PC-9 (cell line): ENCODE data around the gene PCLO. TPM values are rescaled to one million over a fixed set of nuclear protein-coding genes. Genes with fewer than 3 reads are reported as not detected.

ENCODE experiments used
- BruUV-seq: library from RNA; stranded (reverse); fragments of 400-500 nt; replicated peaks from 2 replicates; lab custom pipeline; 2021; lab: Mats Ljungman, UMichigan
- CTCF ChIA-PET: fragments of 300-600 bp; sonication (Branson Sonifier 250); formaldehyde crosslinking; loops from one replicate; lab custom pipeline; 2022; ENCODE audit warnings: antibody characterized with exemption; lab: Charles Lee
- POLR2A ChIA-PET: fragments of 300-600 bp; sonication (Branson Sonifier 250); formaldehyde crosslinking; loops from one replicate; lab custom pipeline; 2022; ENCODE audit warnings: antibody characterized with exemption; ENCODE audit not compliant: unreplicated experiment; lab: Charles Lee
- DNase-seq, 2 experiments: peaks; one replicate each; pipeline versions ENCODE4 v3.0.0 to v3.0.0-alpha.2; 2015 to 2022; ENCODE audit warnings: mixed read lengths in 1 of 2
- H2AFZ ChIP-seq: fragments of 200-600 bp; sonication (generic); 2 replicates; pipeline ENCODE4 v1.8.1; 2017; ENCODE audit warnings: antibody characterized with exemption
- H3F3A ChIP-seq: fragments of 200-600 bp; sonication (generic); 2 replicates; pipeline ENCODE4 v1.8.1; 2017; ENCODE audit warnings: antibody characterized with exemption, mild to moderate bottlenecking, low read depth; ENCODE audit not compliant: insufficient read depth
- H3K27ac ChIP-seq: fragments of 200-600 bp; sonication (generic); 2 replicates; pipeline ENCODE4 v1.6.1; 2016; ENCODE audit warnings: mixed run types
- H3K27me3 ChIP-seq: fragments of 200-600 bp; sonication (generic); 2 replicates; pipeline ENCODE4 v1.6.1; 2016; ENCODE audit warnings: low read depth, mixed run types; ENCODE audit not compliant: insufficient read depth
- H3K36me3 ChIP-seq: fragments of 200-600 bp; sonication (generic); 2 replicates; pipeline ENCODE4 v1.6.1; 2016; ENCODE audit warnings: low read depth, mixed run types
- H3K4me1 ChIP-seq: fragments of 200-600 bp; sonication (generic); replicated peaks from 2 replicates; pipeline ENCODE4 v1.6.1; 2016; ENCODE audit warnings: mixed run types; ENCODE audit not compliant: insufficient read depth
- H3K4me2 ChIP-seq: fragments of 200-600 bp; sonication (generic); 2 replicates; pipeline ENCODE4 v1.6.1; 2017; ENCODE audit warnings: mixed run types
- H3K4me3 ChIP-seq: fragments of 200-600 bp; sonication (generic); 2 replicates; pipeline ENCODE4 v1.6.1; 2016; ENCODE audit warnings: mixed run types
- H3K79me2 ChIP-seq: fragments of 200-600 bp; sonication (generic); 2 replicates; pipeline ENCODE4 v1.6.1; 2017; ENCODE audit warnings: low read depth, mixed run types
- H3K9me2 ChIP-seq: fragments of 200-600 bp; sonication (generic); 2 replicates; pipeline ENCODE4 v1.8.1; 2017; ENCODE audit warnings: mild to moderate bottlenecking; ENCODE audit not compliant: insufficient read depth
- H3K9me3 ChIP-seq: fragments of 200-600 bp; sonication (generic); 2 replicates; pipeline ENCODE4 v1.8.1; 2016; ENCODE audit warnings: low read depth; ENCODE audit not compliant: insufficient read depth
- H4K20me1 ChIP-seq: fragments of 200-600 bp; sonication (generic); 2 replicates; pipeline ENCODE4 v1.8.1; 2017; ENCODE audit not compliant: insufficient read depth
- EZH2 ChIP-seq: fragments of 200-600 bp; sonication (generic); IDR thresholded peaks from 2 replicates; pipeline ENCODE4 v1.8.0; 2017; ENCODE audit warnings: antibody characterized with exemption, low read depth
- intact Hi-C: fragments of 100-400 bp; cut with micrococcal nuclease; formaldehyde crosslinking; loops from one replicate; pipeline ENCODE4 v1.10.0; 2022; ENCODE audit not compliant: unreplicated experiment
- total RNA-seq: library from RNA; stranded (reverse); gene quantifications from 2 replicates; pipeline ENCODE4 v1.2.3, GENCODE V29; 2021
- TF ChIP-seq, protein P1 (sequence below): fragments of 200-600 bp; sonication (generic); conservative IDR thresholded peaks from 2 replicates; pipeline ENCODE4 v1.6.1; 2017; ENCODE audit warnings: mixed run types, antibody characterized with exemption, mild to moderate bottlenecking, moderate library complexity

The PCLO gene
- total RNA-seq, 1 experiment from 2014 or later, result 4.0 TPM

DNA sequence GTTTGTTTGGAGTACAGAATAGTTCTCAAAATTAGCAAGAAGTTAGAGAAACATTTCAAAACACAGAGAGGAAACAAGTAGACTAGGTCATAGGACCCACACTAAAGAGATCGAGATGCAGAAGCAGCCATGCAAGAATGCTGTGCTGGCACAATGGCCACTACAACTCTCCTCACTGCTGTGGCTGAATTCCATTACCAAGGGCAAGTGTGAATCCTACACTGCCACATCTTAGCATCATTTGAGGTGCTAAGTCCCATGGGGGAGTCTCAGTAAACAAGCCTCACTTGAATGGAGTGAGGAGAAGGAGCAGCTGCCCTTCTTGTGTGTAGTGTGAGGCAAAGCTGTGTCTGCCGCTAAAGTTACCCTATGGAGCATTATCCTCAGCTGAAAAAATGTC is 56.7 kb downstream of the PCLO start:
- Histone ChIP-seq H3K4me1 (no peaks in the 10 kb centered on the region), H2AFZ (no peak overlapping the region), H3F3A (no peaks in the 10 kb centered on the region), H3K79me2 (no peaks in the 10 kb centered on the region), H3K4me2 (no peak overlapping the region), H3K27ac (no peak overlapping the region), H3K9me3 (no peaks in the 10 kb centered on the region), H4K20me1 (no peaks in the 10 kb centered on the region), H3K9me2 (no peaks in the 10 kb centered on the region), H3K36me3 (no peaks in the 10 kb centered on the region), H3K4me3 (no peak overlapping the region), H3K27me3 (no peaks in the 10 kb centered on the region)
- no peak for DNase-seq
- no TSS peak for BruUV-seq
- intact Hi-C loops, result no loop called here
- CTCF ChIA-PET, result no interaction called here
- POLR2A ChIA-PET, result no interaction called here
- TF ChIP-seq, protein P1, sequence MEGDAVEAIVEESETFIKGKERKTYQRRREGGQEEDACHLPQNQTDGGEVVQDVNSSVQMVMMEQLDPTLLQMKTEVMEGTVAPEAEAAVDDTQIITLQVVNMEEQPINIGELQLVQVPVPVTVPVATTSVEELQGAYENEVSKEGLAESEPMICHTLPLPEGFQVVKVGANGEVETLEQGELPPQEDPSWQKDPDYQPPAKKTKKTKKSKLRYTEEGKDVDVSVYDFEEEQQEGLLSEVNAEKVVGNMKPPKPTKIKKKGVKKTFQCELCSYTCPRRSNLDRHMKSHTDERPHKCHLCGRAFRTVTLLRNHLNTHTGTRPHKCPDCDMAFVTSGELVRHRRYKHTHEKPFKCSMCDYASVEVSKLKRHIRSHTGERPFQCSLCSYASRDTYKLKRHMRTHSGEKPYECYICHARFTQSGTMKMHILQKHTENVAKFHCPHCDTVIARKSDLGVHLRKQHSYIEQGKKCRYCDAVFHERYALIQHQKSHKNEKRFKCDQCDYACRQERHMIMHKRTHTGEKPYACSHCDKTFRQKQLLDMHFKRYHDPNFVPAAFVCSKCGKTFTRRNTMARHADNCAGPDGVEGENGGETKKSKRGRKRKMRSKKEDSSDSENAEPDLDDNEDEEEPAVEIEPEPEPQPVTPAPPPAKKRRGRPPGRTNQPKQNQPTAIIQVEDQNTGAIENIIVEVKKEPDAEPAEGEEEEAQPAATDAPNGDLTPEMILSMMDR, result no peak
- TF ChIP-seq EZH2, result no peak

DNA sequence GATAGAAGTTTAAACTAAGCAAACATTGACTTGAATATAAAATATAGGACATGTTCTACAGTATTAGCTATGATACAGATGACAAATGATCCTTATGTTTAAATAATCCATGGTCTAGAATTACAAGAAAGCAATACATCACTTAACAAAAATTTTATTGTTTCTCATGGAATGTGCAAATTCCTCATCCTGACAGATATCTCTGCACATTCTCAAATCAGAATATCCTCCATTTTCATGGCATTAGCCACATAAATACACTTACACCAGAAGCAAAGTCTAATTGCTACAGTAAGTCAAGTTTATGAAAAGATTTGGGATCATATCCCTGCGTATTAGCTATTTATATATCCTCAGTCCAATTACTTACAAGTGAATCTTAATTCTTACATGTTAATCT is 57.6 kb downstream of the PCLO start:
- Histone ChIP-seq H3K4me1 (no peaks in the 10 kb centered on the region), H3K79me2 (no peaks in the 10 kb centered on the region), H3K27ac (no peak overlapping the region), H3K9me2 (no peaks in the 10 kb centered on the region), H3K9me3 (no peaks in the 10 kb centered on the region), H2AFZ (no peak overlapping the region), H3K4me2 (no peak overlapping the region), H4K20me1 (no peaks in the 10 kb centered on the region), H3K4me3 (no peak overlapping the region), H3K27me3 (no peaks in the 10 kb centered on the region), H3K36me3 (no peaks in the 10 kb centered on the region), H3F3A (no peaks in the 10 kb centered on the region)
- BruUV-seq, result no TSS peak
- TF ChIP-seq, protein P1, result no peak
- no peak for TF ChIP-seq EZH2
- intact Hi-C loops, result no loop called here
- ChIA-PET POLR2A (no interaction called here), CTCF (no interaction called here)
- DNase-seq, result no peak

DNA sequence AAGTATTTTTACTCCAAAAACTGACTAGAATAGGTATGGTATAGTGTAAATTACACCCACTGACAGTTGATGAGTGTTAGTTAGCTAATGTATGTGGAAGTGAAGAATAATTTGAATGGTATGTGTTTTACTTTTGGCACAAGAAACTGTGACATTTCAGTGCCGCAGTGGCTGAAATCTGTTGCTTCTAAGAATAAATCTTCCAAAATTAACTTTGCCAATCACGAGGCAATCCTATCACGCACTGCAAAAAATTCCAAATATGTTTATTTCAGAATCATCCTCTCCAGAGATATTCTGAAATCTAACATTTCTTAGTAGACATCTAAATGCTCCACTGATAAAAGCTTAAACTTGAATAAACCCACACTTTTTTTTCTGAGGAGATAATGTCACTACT is 61.2 kb downstream of the PCLO start:
- Histone ChIP-seq H3K4me1 (no peaks in the 10 kb centered on the region), H2AFZ (no peak overlapping the region), H3K36me3 (no peaks in the 10 kb centered on the region), H3K9me2 (no peaks in the 10 kb centered on the region), H3K27me3 (no peaks in the 10 kb centered on the region), H3K9me3 (no peaks in the 10 kb centered on the region), H3F3A (no peaks in the 10 kb centered on the region), H3K4me3 (no peak overlapping the region), H3K79me2 (no peaks in the 10 kb centered on the region), H4K20me1 (no peaks in the 10 kb centered on the region), H3K4me2 (no peak overlapping the region), H3K27ac (no peak overlapping the region)
- ChIA-PET CTCF (no interaction called here), POLR2A (no interaction called here)
- intact Hi-C loops, result no loop called here
- BruUV-seq, result no TSS peak
- DNase-seq, result no peak
- no peak for TF ChIP-seq EZH2
- TF ChIP-seq, protein P1, result no peak
